Sigmoid colon (tissue), 7 donors: ENCODE results near the gene TMIGD2. TPM values are rescaled to one million over a fixed set of nuclear protein-coding genes. Genes with fewer than 3 reads are reported as not detected.

Source experiments
- DNase-seq: peaks from one replicate; pipeline ENCODE4 v3.0.0-alpha.2; 2019
- H3K27ac ChIP-seq, 4 donors: fragments of 200-600 bp; sonication (generic); one replicate each; pipeline ENCODE4 v1.5.1; 2016 to 2019; ENCODE audit warnings: mild to moderate bottlenecking in 1 of 4
- H3K27me3 ChIP-seq, 3 donors: fragments of 200-600 bp; sonication (generic); one replicate each; pipeline ENCODE4 v1.5.1; 2019; ENCODE audit warnings: mild to moderate bottlenecking in 1 of 3
- H3K36me3 ChIP-seq, 4 donors: fragments of 200-600 bp; sonication (generic); one replicate each; pipeline ENCODE4 v1.5.1; 2016 to 2019
- H3K4me1 ChIP-seq, 4 donors: fragments of 200-600 bp; sonication (generic); one replicate each; pipeline ENCODE4 v1.5.1; 2017 to 2019
- H3K4me3 ChIP-seq, 4 donors: fragments of 200-600 bp; sonication (generic); one replicate each; pipeline ENCODE4 v1.5.1; 2017 to 2019; ENCODE audit warnings: mild to moderate bottlenecking in 2 of 4, moderate library complexity in 1 of 4
- H3K9me3 ChIP-seq, 4 donors: fragments of 200-600 bp in 3 of 4; sonication (generic) in 3 of 4; one replicate each; pipeline versions ENCODE4 v1.5.1 to v1.6.1; 2013 to 2019
- CTCF ChIP-seq, 4 experiments: fragments of 450-650 bp in 3 of 4; fragments of 200-600 bp in 1 of 4; IDR thresholded peaks; one replicate each; pipeline ENCODE4 v1.5.1; 2016 to 2019; ENCODE audit warnings: antibody characterized with exemption in 4 of 4, mild to moderate bottlenecking in 3 of 4, moderate library complexity in 2 of 4
- EP300 ChIP-seq, 4 donors: sonication (generic); formaldehyde crosslinking; IDR thresholded peaks; one replicate each; pipeline ENCODE4 v1.6.1; 2017; ENCODE audit warnings: antibody characterized with exemption in 4 of 4
- POLR2A ChIP-seq, 2 donors: fragments of 450-650 bp; IDR thresholded peaks; one replicate each; pipeline ENCODE4 v1.6.1; 2016; ENCODE audit warnings: antibody characterized with exemption in 2 of 2, mild to moderate bottlenecking in 2 of 2, moderate library complexity in 2 of 2
- POLR2AphosphoS5 ChIP-seq, 4 donors: sonication (generic); formaldehyde crosslinking; IDR thresholded peaks; one replicate each; pipeline ENCODE4 v1.6.1; 2017; ENCODE audit warnings: antibody characterized with exemption in 4 of 4
- WGBS, 2 donors: extraction: QIAGEN DNeasy Blood & Tissue Kit; methylation state at CpG; one replicate each; pipeline ENCODE4 v1.1.7; 2013; 5-methylcytosine and 5-hydroxymethylcytosine counted together
- intact Hi-C: fragments of 100-400 bp; cut with DNase I; formaldehyde crosslinking; loops from one replicate; pipeline ENCODE4 v1.15.1; 2023
- polyA plus RNA-seq, 3 donors: library from polyadenylated mRNA; stranded (reverse); fragments of 200-250 nt; gene quantifications; one replicate each; pipeline ENCODE4 v1.2.3, GENCODE V29; 2013
- total RNA-seq, 4 donors: library from RNA; depleted of rRNA; stranded (reverse); fragments of >200 nt; gene quantifications; one replicate each; pipeline ENCODE4 v1.1.0, GENCODE V29; 2016
- donor health status: healthy with polysubstance abuse.
- donor health status: Bipolar disorder and iron deficiency.
- donor health status: healthy.

The TMIGD2 gene
- total and polyA plus RNA-seq, 7 donors = 0.60 to 6.3 TPM; not detected in 5

GRCh38 chr19:4326215-4326836 lies 24.1 kb upstream of the TMIGD2 start:
- H3K36me3 ChIP-seq = no peaks in the 10 kb centered on the region
- H3K27ac ChIP-seq = no peak overlapping the region
- peak overlapping the region in 1 of 4 donors; percentile 42 for H3K4me3 ChIP-seq
- WGBS, 2 donors = 61 to 80% methylated on average over 13 of the region's 13 CpGs
- H3K27me3 ChIP-seq = peaks cover 6 to 38% (median 13%) of the 10 kb centered on the region in 3 donors
- H3K9me3 ChIP-seq = no peaks in the 10 kb centered on the region
- intact Hi-C loops = loop anchor here (5.0 kb wide), 2 partner anchors 76 to 79 kb away; partner anchors contain the start of genes CHAF1A, SH3GL1 and YJU2
- no peak for DNase-seq
- TF ChIP-seq CTCF (IDR thresholded peaks at IDR 0.05) (no peak), EP300 (IDR thresholded peaks at IDR 0.05) (no peak), POLR2A (IDR thresholded peaks at IDR 0.05) (no peak)
- H3K4me1 ChIP-seq = peaks cover 0 to 27% (median 20%) of the 10 kb centered on the region in 4 donors

DNA sequence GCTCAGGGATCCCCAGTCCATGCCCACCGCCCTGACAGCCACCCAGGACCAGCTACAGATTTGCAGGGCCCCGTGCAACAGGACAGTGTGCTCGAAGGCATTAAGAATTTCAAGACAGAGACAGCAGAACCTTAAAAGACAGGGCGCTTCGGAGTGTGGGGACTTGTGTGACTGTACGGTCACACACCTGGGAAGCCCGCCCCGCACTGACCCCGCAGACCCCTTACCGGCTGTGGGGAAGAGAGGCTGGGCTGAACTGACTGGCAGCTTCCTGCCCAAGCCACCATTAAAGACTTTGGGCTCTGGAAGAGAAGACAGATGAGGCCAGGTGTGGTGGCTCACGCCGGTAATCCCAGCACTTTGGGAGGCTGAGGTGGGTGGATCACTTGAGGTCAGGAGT lies 22.0 kb upstream of the TMIGD2 start:
- intact Hi-C loops = no loop called here
- H3K27ac ChIP-seq = no peak overlapping the region
- peaks cover 6 to 34% (median 13%) of the 10 kb centered on the region in 3 donors for H3K27me3 ChIP-seq
- no peaks in the 10 kb centered on the region for H3K9me3 ChIP-seq
- 88 to 89% methylated on average over 12 of the region's 12 CpGs for WGBS, 2 donors
- H3K36me3 ChIP-seq = no peaks in the 10 kb centered on the region
- TF ChIP-seq EP300 (IDR thresholded peaks at IDR 0.05) = no peak
- no peak for TF ChIP-seq POLR2AphosphoS5 (IDR thresholded peaks at IDR 0.05)
- TF ChIP-seq CTCF (IDR thresholded peaks at IDR 0.05) = no peak
- TF ChIP-seq POLR2A (IDR thresholded peaks at IDR 0.05) = no peak
- H3K4me3 ChIP-seq = no peak overlapping the region
- peaks cover 0 to 25% (median 20%) of the 10 kb centered on the region in 4 donors for H3K4me1 ChIP-seq
- DNase-seq = no peak

DNA sequence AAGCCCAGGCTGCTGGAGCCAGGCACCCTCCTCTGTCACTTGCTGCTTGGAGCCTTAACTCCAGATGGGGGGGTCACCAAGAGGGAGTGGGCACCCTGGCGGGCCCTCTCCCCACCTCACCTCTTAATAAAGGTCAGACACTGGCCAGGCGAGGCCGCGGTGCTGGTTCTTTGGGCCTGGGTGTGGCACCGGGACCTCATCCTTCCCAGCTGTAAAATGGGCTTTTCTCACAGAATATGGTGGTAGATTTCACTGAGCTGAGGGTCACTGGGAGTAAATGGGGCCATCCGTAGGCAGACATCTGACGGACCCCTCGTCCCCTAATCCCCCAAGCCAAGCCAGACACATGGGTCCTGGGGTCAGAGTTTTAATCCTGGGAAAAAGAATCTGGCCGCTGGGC lies 21.5 kb upstream of the TMIGD2 start:
- Histone ChIP-seq H3K27ac (no peak overlapping the region), H3K4me3 (no peak overlapping the region), H3K27me3 (peaks cover 6 to 29% (median 13%) of the 10 kb centered on the region in 3 donors), H3K4me1 (peaks cover 0 to 20% (median 17%) of the 10 kb centered on the region in 4 donors), H3K9me3 (no peaks in the 10 kb centered on the region), H3K36me3 (no peaks in the 10 kb centered on the region)
- no peak for TF ChIP-seq EP300 (IDR thresholded peaks at IDR 0.05)
- no peak for TF ChIP-seq CTCF (IDR thresholded peaks at IDR 0.05)
- no peak for TF ChIP-seq POLR2A (IDR thresholded peaks at IDR 0.05)
- TF ChIP-seq POLR2AphosphoS5 (IDR thresholded peaks at IDR 0.05) = no peak
- 87 to 94% methylated on average over 9 of the region's 9 CpGs for WGBS, 2 donors
- intact Hi-C loops = no loop called here
- no peak for DNase-seq

DNA sequence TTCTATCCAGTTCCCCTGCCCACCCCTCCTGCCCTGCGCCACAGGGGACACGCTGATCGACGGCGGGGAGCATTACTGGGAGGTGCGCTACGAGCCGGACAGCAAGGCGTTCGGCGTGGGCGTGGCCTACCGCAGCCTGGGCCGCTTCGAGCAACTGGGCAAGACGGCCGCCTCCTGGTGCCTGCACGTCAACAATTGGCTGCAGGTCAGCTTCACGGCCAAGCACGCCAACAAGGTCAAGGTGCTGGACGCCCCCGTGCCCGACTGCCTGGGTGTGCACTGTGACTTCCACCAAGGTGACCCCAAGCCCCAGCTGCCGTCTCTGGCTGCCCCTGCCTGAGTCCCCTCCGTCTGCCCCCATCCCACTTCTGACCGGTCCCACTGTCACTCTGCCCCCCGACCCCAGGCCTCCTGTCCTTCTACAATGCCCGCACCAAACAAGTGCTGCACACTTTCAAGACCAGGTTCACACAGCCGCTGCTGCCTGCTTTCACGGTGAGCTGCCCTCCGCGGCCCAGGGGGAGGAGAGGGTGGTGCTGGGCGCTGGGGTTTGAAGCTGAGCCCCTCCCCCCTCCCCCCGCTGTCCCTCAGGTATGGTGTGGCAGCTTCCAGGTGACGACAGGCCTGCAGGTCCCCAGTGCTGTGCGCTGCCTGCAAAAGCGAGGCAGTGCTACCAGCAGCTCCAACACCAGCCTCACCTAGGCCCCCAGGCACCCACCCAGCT lies 20.9 kb upstream of the TMIGD2 start:
- Histone ChIP-seq H3K9me3 (no peaks in the 10 kb centered on the region), H3K4me3 (no peak overlapping the region), H3K27me3 (peaks cover 6 to 23% (median 13%) of the 10 kb centered on the region in 3 donors), H3K4me1 (peaks cover 0 to 15% (median 13%) of the 10 kb centered on the region in 4 donors), H3K27ac (no peak overlapping the region), H3K36me3 (no peaks in the 10 kb centered on the region)
- WGBS, 2 donors = 51 to 80% methylated on average over 37 of the region's 37 CpGs
- DNase-seq = no peak
- intact Hi-C loops = no loop called here
- TF ChIP-seq POLR2A (IDR thresholded peaks at IDR 0.05) (no peak), EP300 (IDR thresholded peaks at IDR 0.05) (no peak), POLR2AphosphoS5 (IDR thresholded peaks at IDR 0.05) (no peak), CTCF (IDR thresholded peaks at IDR 0.05) (no peak)
